ENCODE data around the gene ZC3H12D.
"Not testable (repeated sequence)": the region's sequence is repeated elsewhere in the genome, so short reads cannot be mapped to it uniquely, and the experiment has no call there.

The ZC3H12D gene

GRCh38 chr6:149484733-149485700, at the start of gene ZC3H12D:
TSS of gene ZC3H12D (minus strand) at chr6:149485014. CDS start at chr6:149474543, 10,471 bp downstream.
- H3K4me1 Mint-ChIP-seq = peaks cover 80% of the 10 kb centered on the region
- DNase-seq = peak; percentile 81 to 91

GRCh38 chr6:149529650-149530049, 44.8 kb upstream of the ZC3H12D start:
- no peaks in the 10 kb centered on the region for H3K27me3 Mint-ChIP-seq
- peak overlapping the region in 1 of 2 donors; percentile 61 for H3K27ac Mint-ChIP-seq
- no peak for ATAC-seq
- DNase-seq = no peak
- H3K4me1 Mint-ChIP-seq = peaks cover 23% of the 10 kb centered on the region
- H3K4me3 Mint-ChIP-seq = no peak overlapping the region
- H3K9me3 Mint-ChIP-seq = no peaks in the 10 kb centered on the region

More at GRCh38 chr6:149484733-149485700, at the start of gene ZC3H12D:
- Mint-ChIP-seq H3K27ac (peak within 1 kb of the TSS; percentile 99), H3K9me3 (no peaks in the 10 kb centered on the region), H3K4me3 (peak within 1 kb of the TSS; percentile 97 to 98), H3K27me3 (no peaks in the 10 kb centered on the region)
- ATAC-seq = peak; percentile 87

GRCh38 chr6:149515494-149515893, 30.7 kb upstream of the ZC3H12D start:
- Mint-ChIP-seq H3K9me3 (peaks cover 0 to 6% of the 10 kb centered on the region in 2 donors), H3K4me3 (no peak overlapping the region), H3K27ac (peak overlapping the region in 1 of 2 donors; percentile 14), H3K4me1 (peaks cover 64% of the 10 kb centered on the region), H3K27me3 (no peaks in the 10 kb centered on the region)
- DNase-seq = no peak
- ATAC-seq = no peak

GRCh38 chr6:149513915-149514314, 29.1 kb upstream of the ZC3H12D start:
- Mint-ChIP-seq H3K27ac (no peak overlapping the region), H3K4me3 (no peak overlapping the region), H3K9me3 (peaks cover 0 to 6% of the 10 kb centered on the region in 2 donors), H3K27me3 (no peaks in the 10 kb centered on the region), H3K4me1 (peaks cover 68% of the 10 kb centered on the region)
- DNase-seq (no peak), ATAC-seq (no peak)

- H3K27ac Mint-ChIP-seq = peak overlapping the region; percentile 22 to 69
- peaks cover 71% of the 10 kb centered on the region for H3K4me1 Mint-ChIP-seq
- peak overlapping the region in 1 of 2 donors; percentile 3 for H3K4me3 Mint-ChIP-seq
- peaks cover 0 to 6% of the 10 kb centered on the region in 2 donors for H3K9me3 Mint-ChIP-seq
- H3K27me3 Mint-ChIP-seq = no peaks in the 10 kb centered on the region
- no peak for DNase-seq
- peak; percentile 18 for ATAC-seq
Observed at GRCh38 chr6:149510793-149511512, 26.1 kb upstream of the ZC3H12D start.

GRCh38 chr6:149508485-149508884, 23.7 kb upstream of the ZC3H12D start:
- peak overlapping the region; percentile 11 to 27 for H3K4me3 Mint-ChIP-seq
- no peaks in the 10 kb centered on the region for H3K27me3 Mint-ChIP-seq
- peak overlapping the region; percentile 9 to 93 for H3K27ac Mint-ChIP-seq
- peaks cover 71% of the 10 kb centered on the region for H3K4me1 Mint-ChIP-seq
- ATAC-seq = peak; percentile 97
- no peaks in the 10 kb centered on the region for H3K9me3 Mint-ChIP-seq
- DNase-seq = peak in 1 of 2 donors; percentile 63

GRCh38 chr6:149503872-149504271, 19.1 kb upstream of the ZC3H12D start:
- DNase-seq (no peak), ATAC-seq (no peak)
- no peaks in the 10 kb centered on the region for H3K27me3 Mint-ChIP-seq
- H3K4me3 Mint-ChIP-seq = no peak overlapping the region
- H3K4me1 Mint-ChIP-seq = peaks cover 83% of the 10 kb centered on the region
- peak overlapping the region; percentile 13 to 51 for H3K27ac Mint-ChIP-seq
- no peaks in the 10 kb centered on the region for H3K9me3 Mint-ChIP-seq

- Mint-ChIP-seq H3K27ac (peak overlapping the region in 1 of 2 donors; percentile 75), H3K27me3 (no peaks in the 10 kb centered on the region), H3K4me1 (peaks cover 83% of the 10 kb centered on the region), H3K4me3 (no peak overlapping the region), H3K9me3 (no peaks in the 10 kb centered on the region)
- no peak for ATAC-seq
- no peak for DNase-seq
Observed at GRCh38 chr6:149503276-149503675, 18.5 kb upstream of the ZC3H12D start.

- ATAC-seq (no peak), DNase-seq (no peak)
- peak overlapping the region; percentile 90 to 91 for H3K27ac Mint-ChIP-seq
- no peaks in the 10 kb centered on the region for H3K9me3 Mint-ChIP-seq
- H3K4me3 Mint-ChIP-seq = no peak overlapping the region
- H3K4me1 Mint-ChIP-seq = peaks cover 85% of the 10 kb centered on the region
- H3K27me3 Mint-ChIP-seq = no peaks in the 10 kb centered on the region
Observed at GRCh38 chr6:149501768-149502167, 17.0 kb upstream of the ZC3H12D start.

- ATAC-seq = peak; percentile 41
Observed at GRCh38 chr6:149501201-149501600, 16.4 kb upstream of the ZC3H12D start.

GRCh38 chr6:149500096-149500495, 15.3 kb upstream of the ZC3H12D start:
- H3K4me3 Mint-ChIP-seq = peak overlapping the region; percentile 4 to 48
- H3K4me1 Mint-ChIP-seq = peaks cover 88% of the 10 kb centered on the region
- DNase-seq = no peak
- no peaks in the 10 kb centered on the region for H3K27me3 Mint-ChIP-seq
- no peaks in the 10 kb centered on the region for H3K9me3 Mint-ChIP-seq
- ATAC-seq = peak; percentile 39
- H3K27ac Mint-ChIP-seq = peak overlapping the region; percentile 77 to 90

More at GRCh38 chr6:149501201-149501600, 16.4 kb upstream of the ZC3H12D start:
- Mint-ChIP-seq H3K9me3 (no peaks in the 10 kb centered on the region), H3K4me3 (peak overlapping the region; percentile 8 to 23), H3K4me1 (peaks cover 85% of the 10 kb centered on the region), H3K27ac (peak overlapping the region; percentile 86 to 90), H3K27me3 (no peaks in the 10 kb centered on the region)
- DNase-seq = no peak

GRCh38 chr6:149499066-149499465, 14.3 kb upstream of the ZC3H12D start:
- no peak for DNase-seq
- H3K4me3 Mint-ChIP-seq = no peak overlapping the region
- ATAC-seq = no peak
- no peaks in the 10 kb centered on the region for H3K9me3 Mint-ChIP-seq
- H3K27ac Mint-ChIP-seq = peak overlapping the region; percentile 74 to 76
- no peaks in the 10 kb centered on the region for H3K27me3 Mint-ChIP-seq
- peaks cover 93% of the 10 kb centered on the region for H3K4me1 Mint-ChIP-seq

- DNase-seq = no peak
Observed at GRCh38 chr6:149497365-149497764, 12.6 kb upstream of the ZC3H12D start.

GRCh38 chr6:149496597-149496996, 11.8 kb upstream of the ZC3H12D start:
- H3K27me3 Mint-ChIP-seq, H3K9me3 Mint-ChIP-seq: not testable (repeated sequence)
- H3K27ac Mint-ChIP-seq = peak overlapping the region; percentile 99 to 100
- H3K4me1 Mint-ChIP-seq = peaks cover 88% of the 10 kb centered on the region
- ATAC-seq (peak; percentile 75), DNase-seq (peak in 1 of 2 donors; percentile 61)
- peak overlapping the region; percentile 75 to 80 for H3K4me3 Mint-ChIP-seq

More at GRCh38 chr6:149497365-149497764, 12.6 kb upstream of the ZC3H12D start:
- peak overlapping the region; percentile 99 to 100 for H3K27ac Mint-ChIP-seq
- H3K9me3 Mint-ChIP-seq = no peaks in the 10 kb centered on the region
- H3K4me1 Mint-ChIP-seq = peaks cover 92% of the 10 kb centered on the region
- no peak for ATAC-seq
- no peaks in the 10 kb centered on the region for H3K27me3 Mint-ChIP-seq
- peak overlapping the region; percentile 75 to 80 for H3K4me3 Mint-ChIP-seq

- H3K9me3 Mint-ChIP-seq, H3K27me3 Mint-ChIP-seq, ATAC-seq: not testable (repeated sequence)
- peak overlapping the region; percentile 99 to 100 for H3K27ac Mint-ChIP-seq
- DNase-seq = peak in 1 of 2 donors; percentile 36
- H3K4me3 Mint-ChIP-seq = peak overlapping the region; percentile 75 to 80
- H3K4me1 Mint-ChIP-seq = peaks cover 90% of the 10 kb centered on the region
Observed at GRCh38 chr6:149495349-149496016, 10.7 kb upstream of the ZC3H12D start.

Data from stimulated activated naive CD8-positive, alpha-beta T cell treated with anti-CD3 and anti-CD28 coated beads, Interleukin-15, amount 100 ng/mL, for 72 hours (primary cell).